Gastrocnemius medialis (tissue), 4 donors: ENCODE measurements around the gene CFAP57. TPM values are rescaled to one million over a fixed set of nuclear protein-coding genes. Genes with fewer than 3 reads are reported as not detected.

Experiments
- ATAC-seq, 2 donors: fragments of 150-250 bp; one replicate each; pipeline ENCODE4 v1.9.1; 2016
- DNase-seq, 2 donors: peaks; one replicate each; pipeline ENCODE4 v3.0.0-alpha.2; 2019
- H3K27ac ChIP-seq, 4 donors: fragments of 200-600 bp; sonication (generic); 1 replicate in 1 of 4; 2 replicates in 3 of 4; pipeline ENCODE4 v1.5.1; 2016 to 2018; ENCODE audit warnings: mild to moderate bottlenecking in 2 of 4, moderate library complexity in 1 of 4
- H3K27me3 ChIP-seq, 3 donors: fragments of 200-600 bp; sonication (generic) in 2 of 3; 1 replicate in 1 of 3; 2 replicates in 2 of 3; pipeline versions ENCODE4 v1.5.1 to v1.6.0; 2016 to 2019; ENCODE audit warnings: mild to moderate bottlenecking in 1 of 3, moderate library complexity in 1 of 3
- H3K36me3 ChIP-seq, 2 donors: fragments of 200-600 bp; sonication (generic) in 1 of 2; one replicate each; pipeline ENCODE4 v1.5.1; 2017 to 2018
- H3K4me1 ChIP-seq, 2 donors: fragments of 200-600 bp; sonication (generic) in 1 of 2; one replicate each; pipeline ENCODE4 v1.5.1; 2016 to 2017; ENCODE audit warnings: mild to moderate bottlenecking in 2 of 2
- H3K4me3 ChIP-seq, 4 donors: fragments of 200-600 bp; sonication (generic) in 3 of 4; 1 replicate in 1 of 4; 2 replicates in 3 of 4; pipeline ENCODE4 v1.5.1; 2016 to 2019; ENCODE audit warnings: mild to moderate bottlenecking in 2 of 4
- H3K9me3 ChIP-seq, 3 donors: fragments of 200-600 bp; sonication (generic) in 2 of 3; 1 replicate in 1 of 3; 2 replicates in 2 of 3; pipeline ENCODE4 v1.5.1; 2016 to 2019
- CTCF ChIP-seq, 5 experiments: fragments of 450-650 bp in 3 of 5; fragments of 200-600 bp in 2 of 5; sonication (generic) in 2 of 5; IDR thresholded peaks in 4 of 5; conservative IDR thresholded peaks in 1 of 5; 1 replicate in 4 of 5; 2 replicates in 1 of 5; pipeline ENCODE4 v1.5.1; 2016 to 2019; ENCODE audit warnings: antibody characterized with exemption in 5 of 5, mild to moderate bottlenecking in 3 of 5, moderate library complexity in 3 of 5
- POLR2A ChIP-seq, 2 donors: fragments of 450-650 bp; IDR thresholded peaks; one replicate each; pipeline ENCODE4 v1.6.1; 2017; ENCODE audit warnings: antibody characterized with exemption in 2 of 2, mild to moderate bottlenecking in 2 of 2, moderate library complexity in 2 of 2
- in situ Hi-C, 4 donors: fragments of 200-750 bp; cut with MboI; loops; one replicate each; pipeline versions ENCODE4 v1.15.0 to v1.8.0; 2017; ENCODE audit warnings: low sequenced_read_pairs in 4 of 4
- intact Hi-C: fragments of 100-400 bp; cut with DNase I; formaldehyde crosslinking; loops from one replicate; pipeline ENCODE4 v1.15.1; 2023; ENCODE audit warnings: low total_unique reads
- total RNA-seq, 4 donors: library from RNA; depleted of rRNA; stranded (reverse); fragments of >200 nt; gene quantifications; one replicate each; pipeline versions ENCODE4 v1.1.0 to v1.2.3, GENCODE V29; 2016

Gene CFAP57
- total RNA-seq, 4 donors from 2014 or later = 0.10 to 0.13 TPM; not detected in 2

GRCh38 chr1:43267818-43268425 lies 95.8 kb downstream of the CFAP57 start:
- H3K27me3 ChIP-seq = peaks cover 8 to 16% (median 11%) of the 10 kb centered on the region in 3 donors
- ATAC-seq (no peak), DNase-seq (no peak)
- no peaks in the 10 kb centered on the region for H3K4me1 ChIP-seq
- intact Hi-C loops = no loop called here
- in situ Hi-C loops = no loop called here
- H3K36me3 ChIP-seq = no peaks in the 10 kb centered on the region
- no peaks in the 10 kb centered on the region for H3K9me3 ChIP-seq
- H3K27ac ChIP-seq = no peak overlapping the region
- TF ChIP-seq CTCF (IDR thresholded peaks at IDR 0.05 in 4 of 5, conservative IDR thresholded peaks at IDR 0.05 in 1 of 5) (no peak), POLR2A (IDR thresholded peaks at IDR 0.05) (no peak)
- no peak overlapping the region for H3K4me3 ChIP-seq

GRCh38 chr1:43269627-43270375 lies 97.7 kb downstream of the CFAP57 start, which contains the start of gene TMEM125:
Gene TMEM125 (plus strand): TSS chr1:43269983. CDS start chr1:43272723, 2,740 bp downstream.
- intact Hi-C loops (no loop called here), in situ Hi-C loops (no loop called here)
- DNase-seq (no peak), ATAC-seq (no peak)
- peaks cover 8 to 16% (median 11%) of the 10 kb centered on the region in 3 donors for H3K27me3 ChIP-seq
- no peak within 1 kb of the TSS for H3K4me3 ChIP-seq
- TF ChIP-seq POLR2A (IDR thresholded peaks at IDR 0.05) (no peak), CTCF (IDR thresholded peaks at IDR 0.05 in 4 of 5, conservative IDR thresholded peaks at IDR 0.05 in 1 of 5) (no peak)
- H3K4me1 ChIP-seq = no peaks in the 10 kb centered on the region
- no peaks in the 10 kb centered on the region for H3K36me3 ChIP-seq
- H3K27ac ChIP-seq = no peak within 1 kb of the TSS
- H3K9me3 ChIP-seq = no peaks in the 10 kb centered on the region

DNA sequence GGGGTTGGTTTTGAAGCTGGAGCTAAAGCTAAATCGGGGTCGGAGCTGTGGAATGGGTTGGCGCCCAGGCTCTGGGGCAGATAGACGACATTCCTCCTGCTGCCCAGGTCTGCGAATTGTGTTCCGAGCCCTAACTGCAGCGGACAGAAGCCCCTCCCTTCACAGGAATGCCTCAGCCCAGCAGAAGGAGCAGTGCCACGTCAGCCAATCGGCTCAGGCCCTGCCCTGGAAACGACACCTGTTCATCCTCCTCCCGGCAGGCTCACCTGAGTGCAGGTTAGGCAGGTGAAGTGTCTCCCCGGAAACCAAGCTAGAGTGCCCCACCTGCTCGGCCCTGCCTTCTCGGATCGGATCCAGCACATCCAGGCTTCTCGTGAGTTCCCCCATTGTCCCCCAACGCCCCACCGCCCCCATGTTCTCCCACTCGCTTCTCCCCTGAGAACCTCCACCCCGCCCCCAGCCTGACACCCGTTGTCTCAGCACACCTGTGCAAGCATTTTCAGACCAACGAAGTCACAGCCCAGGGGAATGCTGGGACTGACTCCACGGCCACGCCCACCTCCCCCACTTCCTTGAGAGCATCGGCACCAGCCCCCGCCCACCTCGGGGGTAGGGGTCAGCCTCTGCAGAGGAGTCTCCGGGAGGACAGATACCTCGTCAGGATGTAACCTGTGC lies 98.4 kb downstream of the CFAP57 start:
- DNase-seq (no peak), ATAC-seq (no peak)
- Histone ChIP-seq H3K27me3 (peaks cover 8 to 16% (median 11%) of the 10 kb centered on the region in 3 donors), H3K27ac (no peak overlapping the region), H3K4me1 (no peaks in the 10 kb centered on the region), H3K36me3 (no peaks in the 10 kb centered on the region), H3K9me3 (no peaks in the 10 kb centered on the region), H3K4me3 (no peak overlapping the region)
- intact Hi-C loops = no loop called here
- TF ChIP-seq CTCF (IDR thresholded peaks at IDR 0.05 in 4 of 5, conservative IDR thresholded peaks at IDR 0.05 in 1 of 5) = no peak
- no peak for TF ChIP-seq POLR2A (IDR thresholded peaks at IDR 0.05)
- in situ Hi-C loops = no loop called here

GRCh38 chr1:43271186-43272118 lies 99.3 kb downstream of the CFAP57 start:
- peaks cover 8 to 16% (median 11%) of the 10 kb centered on the region in 3 donors for H3K27me3 ChIP-seq
- no peaks in the 10 kb centered on the region for H3K36me3 ChIP-seq
- H3K4me1 ChIP-seq = no peaks in the 10 kb centered on the region
- H3K27ac ChIP-seq = no peak overlapping the region
- no peak for ATAC-seq
- no peak overlapping the region for H3K4me3 ChIP-seq
- DNase-seq = no peak
- intact Hi-C loops (no loop called here), in situ Hi-C loops (no loop called here)
- no peak for TF ChIP-seq POLR2A (IDR thresholded peaks at IDR 0.05)
- TF ChIP-seq CTCF (IDR thresholded peaks at IDR 0.05 in 4 of 5, conservative IDR thresholded peaks at IDR 0.05 in 1 of 5) = no peak
- H3K9me3 ChIP-seq = no peaks in the 10 kb centered on the region
